ENCODE results near the gene SLC9B2. TPM values are rescaled to one million over a fixed set of nuclear protein-coding genes. Genes with fewer than 3 reads are reported as not detected.

Gene SLC9B2
- 1 to 10 TPM; 1.8 to 6.5 TPM for polyA plus RNA-seq

GRCh38 chr4:103076747-103077347, at the start of gene SLC9B2:
Gene SLC9B2, minus strand, starts transcription at chr4:103076761. Its CDS starts 9,211 bp downstream, at chr4:103067550.
- 18 to 20% methylated on average over 18 to 21 of the region's 21 CpGs for WGBS, 2 donors
- no peaks in the 10 kb centered on the region for H3K9me3 ChIP-seq (ENCODE audit: control insufficient read depth in 2 of 2, insufficient read depth in 1 of 2, low read depth in 1 of 2, low read length in 1 of 2)

GRCh38 chr4:103126126-103126525, 49.6 kb upstream of the SLC9B2 start:
- Histone ChIP-seq H3K27ac (ENCODE audit: low read depth in 2 of 2, low read length in 1 of 2) (no peak overlapping the region), H3K27me3 (ENCODE audit: control insufficient read depth in 1 of 2, insufficient read depth in 2 of 2, low read length in 2 of 2) (no peaks in the 10 kb centered on the region), H3K36me3 (ENCODE audit: control insufficient read depth in 2 of 2, insufficient read depth in 2 of 2, low read length in 1 of 2) (no peaks in the 10 kb centered on the region), H3K4me3 (ENCODE audit: low read depth in 1 of 2, low read length in 2 of 2) (no peak overlapping the region), H3K4me1 (ENCODE audit: control insufficient read depth in 2 of 2, insufficient read depth in 2 of 2, low read length in 1 of 2) (no peaks in the 10 kb centered on the region), H3K9me3 (ENCODE audit: control insufficient read depth in 2 of 2, insufficient read depth in 1 of 2, low read depth in 1 of 2, low read length in 1 of 2) (no peaks in the 10 kb centered on the region)
- WGBS, 2 donors, result 98 to 99% methylated on average over 3 of the region's 3 CpGs

More at GRCh38 chr4:103076747-103077347, at the start of gene SLC9B2:
- Histone ChIP-seq H3K4me1 (ENCODE audit: control insufficient read depth in 2 of 2, insufficient read depth in 2 of 2, low read length in 1 of 2) (no peaks in the 10 kb centered on the region), H3K4me3 (ENCODE audit: low read depth in 1 of 2, low read length in 2 of 2) (peak within 1 kb of the TSS; percentile 66 to 82), H3K27me3 (ENCODE audit: control insufficient read depth in 1 of 2, insufficient read depth in 2 of 2, low read length in 2 of 2) (no peaks in the 10 kb centered on the region), H3K36me3 (ENCODE audit: control insufficient read depth in 2 of 2, insufficient read depth in 2 of 2, low read length in 1 of 2) (no peaks in the 10 kb centered on the region), H3K27ac (ENCODE audit: low read depth in 2 of 2, low read length in 1 of 2) (peak within 1 kb of the TSS; percentile 90)

- Histone ChIP-seq H3K4me1 (ENCODE audit: control insufficient read depth in 2 of 2, insufficient read depth in 2 of 2, low read length in 1 of 2) (no peaks in the 10 kb centered on the region), H3K27me3 (ENCODE audit: control insufficient read depth in 1 of 2, insufficient read depth in 2 of 2, low read length in 2 of 2) (no peaks in the 10 kb centered on the region), H3K27ac (ENCODE audit: low read depth in 2 of 2, low read length in 1 of 2) (no peak overlapping the region), H3K9me3 (ENCODE audit: control insufficient read depth in 2 of 2, insufficient read depth in 1 of 2, low read depth in 1 of 2, low read length in 1 of 2) (no peaks in the 10 kb centered on the region), H3K4me3 (ENCODE audit: low read depth in 1 of 2, low read length in 2 of 2) (no peak overlapping the region), H3K36me3 (ENCODE audit: control insufficient read depth in 2 of 2, insufficient read depth in 2 of 2, low read length in 1 of 2) (no peaks in the 10 kb centered on the region)
- WGBS, 2 donors, result 71 to 96% methylated on average over 3 of the region's 3 CpGs
These were observed 46.6 kb upstream of the SLC9B2 start for GRCh38 chr4:103123114-103123513.

- WGBS, 2 donors, result 65 to 74% methylated on average over 1 of the region's 1 CpG
- Histone ChIP-seq H3K36me3 (ENCODE audit: control insufficient read depth in 2 of 2, insufficient read depth in 2 of 2, low read length in 1 of 2) (no peaks in the 10 kb centered on the region), H3K9me3 (ENCODE audit: control insufficient read depth in 2 of 2, insufficient read depth in 1 of 2, low read depth in 1 of 2, low read length in 1 of 2) (no peaks in the 10 kb centered on the region), H3K4me1 (ENCODE audit: control insufficient read depth in 2 of 2, insufficient read depth in 2 of 2, low read length in 1 of 2) (no peaks in the 10 kb centered on the region), H3K27ac (ENCODE audit: low read depth in 2 of 2, low read length in 1 of 2) (no peak overlapping the region), H3K4me3 (ENCODE audit: low read depth in 1 of 2, low read length in 2 of 2) (no peak overlapping the region), H3K27me3 (ENCODE audit: control insufficient read depth in 1 of 2, insufficient read depth in 2 of 2, low read length in 2 of 2) (no peaks in the 10 kb centered on the region)
These were observed 41.6 kb upstream of the SLC9B2 start for GRCh38 chr4:103118166-103118565.

DNA sequence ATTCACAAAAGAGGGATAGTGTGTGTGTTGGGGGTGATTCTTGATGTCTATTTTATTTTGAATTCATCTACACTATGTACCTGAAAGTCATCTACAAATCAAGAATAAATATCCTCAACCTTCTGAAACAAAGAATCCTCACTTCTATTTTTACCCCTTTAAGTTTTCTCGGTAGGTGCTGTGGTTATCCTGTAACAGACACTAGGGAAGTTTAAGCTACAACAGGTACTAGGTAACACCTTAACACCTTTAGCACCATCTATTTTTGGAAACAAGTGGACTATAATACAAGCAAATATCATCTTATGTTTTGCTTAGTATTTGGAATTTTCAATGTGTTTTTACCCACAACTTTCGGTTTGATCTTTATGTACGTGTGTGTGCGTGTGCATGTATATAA, 35.0 kb upstream of the SLC9B2 start:
- H3K9me3 ChIP-seq (ENCODE audit: control insufficient read depth in 2 of 2, insufficient read depth in 1 of 2, low read depth in 1 of 2, low read length in 1 of 2), result no peaks in the 10 kb centered on the region
- H3K27me3 ChIP-seq (ENCODE audit: control insufficient read depth in 1 of 2, insufficient read depth in 2 of 2, low read length in 2 of 2), result no peaks in the 10 kb centered on the region
- no peaks in the 10 kb centered on the region for H3K4me1 ChIP-seq (ENCODE audit: control insufficient read depth in 2 of 2, insufficient read depth in 2 of 2, low read length in 1 of 2)
- no peak overlapping the region for H3K4me3 ChIP-seq (ENCODE audit: low read depth in 1 of 2, low read length in 2 of 2)
- no peaks in the 10 kb centered on the region for H3K36me3 ChIP-seq (ENCODE audit: control insufficient read depth in 2 of 2, insufficient read depth in 2 of 2, low read length in 1 of 2)
- no peak overlapping the region for H3K27ac ChIP-seq (ENCODE audit: low read depth in 2 of 2, low read length in 1 of 2)
- WGBS, 2 donors, result 77 to 96% methylated on average over 4 of the region's 4 CpGs

DNA sequence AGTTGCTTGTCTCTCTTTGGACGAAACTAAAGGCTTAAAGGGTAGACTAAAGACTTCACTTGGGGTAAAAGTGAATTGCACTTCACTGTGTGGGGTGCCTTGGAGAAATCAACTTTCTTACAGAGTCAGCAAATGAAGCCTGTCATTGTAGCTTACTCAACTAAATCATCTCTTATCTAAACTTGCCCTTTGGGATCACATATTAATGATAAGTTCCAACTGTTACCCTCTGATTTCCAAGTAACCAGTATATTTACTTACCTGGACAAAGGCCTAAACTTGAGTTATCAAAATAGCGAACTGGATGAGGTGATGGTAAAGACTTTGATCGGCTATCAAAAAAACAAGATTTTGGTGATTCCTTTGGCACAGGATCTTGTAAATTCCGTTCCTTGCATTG, 32.0 kb upstream of the SLC9B2 start:
- Histone ChIP-seq H3K27me3 (ENCODE audit: control insufficient read depth in 1 of 2, insufficient read depth in 2 of 2, low read length in 2 of 2) (no peaks in the 10 kb centered on the region), H3K9me3 (ENCODE audit: control insufficient read depth in 2 of 2, insufficient read depth in 1 of 2, low read depth in 1 of 2, low read length in 1 of 2) (no peaks in the 10 kb centered on the region), H3K36me3 (ENCODE audit: control insufficient read depth in 2 of 2, insufficient read depth in 2 of 2, low read length in 1 of 2) (no peaks in the 10 kb centered on the region), H3K4me3 (ENCODE audit: low read depth in 1 of 2, low read length in 2 of 2) (no peak overlapping the region), H3K4me1 (ENCODE audit: control insufficient read depth in 2 of 2, insufficient read depth in 2 of 2, low read length in 1 of 2) (no peaks in the 10 kb centered on the region), H3K27ac (ENCODE audit: low read depth in 2 of 2, low read length in 1 of 2) (no peak overlapping the region)
- 86 to 93% methylated on average over 4 of the region's 4 CpGs for WGBS, 2 donors

- WGBS, 2 donors, result 87 to 95% methylated on average over 2 of the region's 2 CpGs
- Histone ChIP-seq H3K4me1 (ENCODE audit: control insufficient read depth in 2 of 2, insufficient read depth in 2 of 2, low read length in 1 of 2) (no peaks in the 10 kb centered on the region), H3K27ac (ENCODE audit: low read depth in 2 of 2, low read length in 1 of 2) (no peak overlapping the region), H3K27me3 (ENCODE audit: control insufficient read depth in 1 of 2, insufficient read depth in 2 of 2, low read length in 2 of 2) (no peaks in the 10 kb centered on the region), H3K36me3 (ENCODE audit: control insufficient read depth in 2 of 2, insufficient read depth in 2 of 2, low read length in 1 of 2) (no peaks in the 10 kb centered on the region), H3K4me3 (ENCODE audit: low read depth in 1 of 2, low read length in 2 of 2) (no peak overlapping the region), H3K9me3 (ENCODE audit: control insufficient read depth in 2 of 2, insufficient read depth in 1 of 2, low read depth in 1 of 2, low read length in 1 of 2) (no peaks in the 10 kb centered on the region)
These were observed 29.2 kb upstream of the SLC9B2 start for GRCh38 chr4:103105558-103106356.

GRCh38 chr4:103104886-103105285, 28.3 kb upstream of the SLC9B2 start:
- Histone ChIP-seq H3K4me3 (ENCODE audit: low read depth in 1 of 2, low read length in 2 of 2) (no peak overlapping the region), H3K36me3 (ENCODE audit: control insufficient read depth in 2 of 2, insufficient read depth in 2 of 2, low read length in 1 of 2) (no peaks in the 10 kb centered on the region), H3K9me3 (ENCODE audit: control insufficient read depth in 2 of 2, insufficient read depth in 1 of 2, low read depth in 1 of 2, low read length in 1 of 2) (no peaks in the 10 kb centered on the region), H3K27ac (ENCODE audit: low read depth in 2 of 2, low read length in 1 of 2) (no peak overlapping the region), H3K27me3 (ENCODE audit: control insufficient read depth in 1 of 2, insufficient read depth in 2 of 2, low read length in 2 of 2) (no peaks in the 10 kb centered on the region), H3K4me1 (ENCODE audit: control insufficient read depth in 2 of 2, insufficient read depth in 2 of 2, low read length in 1 of 2) (no peaks in the 10 kb centered on the region)
- WGBS, 2 donors, result 93 to 95% methylated on average over 3 of the region's 3 CpGs

- Histone ChIP-seq H3K27me3 (ENCODE audit: control insufficient read depth in 1 of 2, insufficient read depth in 2 of 2, low read length in 2 of 2) (no peaks in the 10 kb centered on the region), H3K4me3 (ENCODE audit: low read depth in 1 of 2, low read length in 2 of 2) (no peak overlapping the region), H3K36me3 (ENCODE audit: control insufficient read depth in 2 of 2, insufficient read depth in 2 of 2, low read length in 1 of 2) (no peaks in the 10 kb centered on the region), H3K4me1 (ENCODE audit: control insufficient read depth in 2 of 2, insufficient read depth in 2 of 2, low read length in 1 of 2) (peaks cover 4 to 6% of the 10 kb centered on the region in 2 donors), H3K27ac (ENCODE audit: low read depth in 2 of 2, low read length in 1 of 2) (no peak overlapping the region), H3K9me3 (ENCODE audit: control insufficient read depth in 2 of 2, insufficient read depth in 1 of 2, low read depth in 1 of 2, low read length in 1 of 2) (no peaks in the 10 kb centered on the region)
- 69 to 71% methylated on average over 5 of the region's 5 CpGs for WGBS, 2 donors
These were observed 24.1 kb upstream of the SLC9B2 start for GRCh38 chr4:103100691-103101090.

Data from esophagus (tissue), 2 donors.